SK-N-SH treated with all-trans-retinoic acid at 6 μM for 48 hours (cell line): ENCODE measurements around the gene CYREN.

ENCODE experiments used
- ATAC-seq: fragments of 200-7000 bp; cut with Tn5 transposase; 3 replicates; pipeline ENCODE4 v1.9.1; 2020; ENCODE audit warnings: mild to moderate bottlenecking, moderate library complexity
- ARNTL ChIP-seq: fragments of 450-650 bp; formaldehyde crosslinking; IDR thresholded peaks from 2 replicates; pipeline ENCODE4 v1.5.0; 2020; ENCODE audit warnings: low read depth, mild to moderate bottlenecking, moderate library complexity, borderline replicate concordance
- CREB5 ChIP-seq: fragments of 250-450 bp; sonication (Bioruptor Pico); IDR thresholded peaks from 2 replicates; pipeline ENCODE4 v1.5.1; 2020; ENCODE audit warnings: low read depth, mild to moderate bottlenecking, moderate library complexity
- CSDC2 ChIP-seq: fragments of 250-450 bp; sonication (Bioruptor Pico); IDR thresholded peaks from 2 replicates; pipeline ENCODE4 v1.5.0; 2020; ENCODE audit warnings: mild to moderate bottlenecking, moderate library complexity
- CSRNP3 ChIP-seq: fragments of 250-450 bp; sonication (Bioruptor Pico); IDR thresholded peaks from 2 replicates; pipeline ENCODE4 v1.5.1; 2021; ENCODE audit warnings: mild to moderate bottlenecking, moderate library complexity
- ESRRG ChIP-seq: fragments of 250-450 bp; sonication (Bioruptor Pico); IDR thresholded peaks from 2 replicates; pipeline ENCODE4 v1.6.1; 2021; ENCODE audit warnings: mild to moderate bottlenecking
- GLIS3 ChIP-seq: fragments of 250-450 bp; sonication (Bioruptor Pico); IDR thresholded peaks from 2 replicates; pipeline ENCODE4 v1.5.0; 2020; ENCODE audit warnings: mild to moderate bottlenecking, moderate library complexity
- OSR1 ChIP-seq: fragments of 250-450 bp; sonication (Bioruptor Pico); IDR thresholded peaks from 2 replicates; pipeline ENCODE4 v1.8.0; 2022; ENCODE audit warnings: moderate library complexity, mild to moderate bottlenecking, inconsistent platforms
- PATZ1 ChIP-seq: fragments of 250-450 bp; sonication (Bioruptor Pico); IDR thresholded peaks from 2 replicates; pipeline ENCODE4 v1.8.0; 2020; ENCODE audit warnings: mild to moderate bottlenecking, moderate library complexity, borderline replicate concordance
- POU6F1 ChIP-seq: fragments of 250-450 bp; sonication (Bioruptor Pico); IDR thresholded peaks from 2 replicates; pipeline ENCODE4 v1.8.0; 2021; ENCODE audit warnings: low read depth, mild to moderate bottlenecking, moderate library complexity, borderline replicate concordance
- PPARA ChIP-seq: fragments of 250-450 bp; sonication (Bioruptor Pico); IDR thresholded peaks from 2 replicates; pipeline ENCODE4 v1.5.0; 2020; ENCODE audit warnings: mild to moderate bottlenecking, borderline replicate concordance
- RARB ChIP-seq: fragments of 250-450 bp; sonication (Bioruptor Pico); IDR thresholded peaks from 2 replicates; pipeline ENCODE4 v1.8.0; 2021; ENCODE audit warnings: mild to moderate bottlenecking, moderate library complexity
- SNAI2 ChIP-seq: fragments of 250-450 bp; sonication (Bioruptor Pico); IDR thresholded peaks from 2 replicates; pipeline ENCODE4 v1.5.0; 2020; ENCODE audit warnings: mild to moderate bottlenecking, moderate library complexity
- TCF4 ChIP-seq: fragments of 250-450 bp; sonication (Bioruptor Pico); IDR thresholded peaks from 2 replicates; pipeline ENCODE4 v1.8.0; 2021; ENCODE audit warnings: mild to moderate bottlenecking, moderate library complexity, borderline replicate concordance
- TOX ChIP-seq: fragments of 250-450 bp; sonication (Bioruptor Pico); IDR thresholded peaks from 2 replicates; pipeline ENCODE4 v1.8.0; 2021; ENCODE audit warnings: mild to moderate bottlenecking, moderate library complexity, borderline replicate concordance
- TSHZ2 ChIP-seq: fragments of 250-450 bp; sonication (Bioruptor Pico); IDR thresholded peaks from 2 replicates; pipeline ENCODE4 v1.5.0; 2020; ENCODE audit warnings: mild to moderate bottlenecking, moderate library complexity
- ZC3H10 ChIP-seq: fragments of 250-450 bp; sonication (Bioruptor Pico); IDR thresholded peaks from 2 replicates; pipeline ENCODE4 v1.5.1; 2021; ENCODE audit warnings: mild to moderate bottlenecking, moderate library complexity
- ZFP3 ChIP-seq: fragments of 250-450 bp; sonication (Bioruptor Pico); IDR thresholded peaks from 2 replicates; pipeline ENCODE4 v1.5.0; 2020; ENCODE audit warnings: mild to moderate bottlenecking, moderate library complexity
- ZFP30 ChIP-seq: fragments of 450-650 bp; formaldehyde crosslinking; IDR thresholded peaks from 2 replicates; pipeline ENCODE4 v1.5.0; 2022; ENCODE audit warnings: mild to moderate bottlenecking, moderate library complexity
- ZNF565 ChIP-seq: fragments of 450-650 bp; formaldehyde crosslinking; conservative IDR thresholded peaks from 2 replicates; pipeline ENCODE4 v1.5.0; 2020; ENCODE audit warnings: low read depth, mild to moderate bottlenecking, moderate library complexity
- ZNF70 ChIP-seq: fragments of 450-650 bp; formaldehyde crosslinking; IDR thresholded peaks from 2 replicates; pipeline ENCODE4 v1.5.0; 2020; ENCODE audit warnings: mild to moderate bottlenecking, moderate library complexity
- ZNF8 ChIP-seq: fragments of 450-650 bp; formaldehyde crosslinking; IDR thresholded peaks from 2 replicates; pipeline ENCODE4 v1.5.0; 2020; ENCODE audit warnings: mild to moderate bottlenecking, moderate library complexity

CYREN gene

GRCh38 chr7:135160858-135161653, 9.5 kb downstream of the CYREN start:
- no peak for ATAC-seq

GRCh38 chr7:135160098-135160857, 10.2 kb downstream of the CYREN start:
- TF ChIP-seq CSDC2 (CRISPR knock-in tag): no peak
- TF ChIP-seq TCF4 (CRISPR knock-in tag): no peak
- TF ChIP-seq SNAI2 (CRISPR knock-in tag): no peak
- TF ChIP-seq PATZ1: no peak
- TF ChIP-seq POU6F1 (CRISPR knock-in tag): no peak
- TF ChIP-seq ZNF8 (CRISPR knock-in tag): no peak
- TF ChIP-seq GLIS3 (CRISPR knock-in tag): no peak
- no peak for TF ChIP-seq ZFP30 (CRISPR knock-in tag)
- TF ChIP-seq CSRNP3: no peak
- TF ChIP-seq ZNF565 (CRISPR knock-in tag): no peak
- no peak for TF ChIP-seq CREB5 (CRISPR knock-in tag)
- TF ChIP-seq OSR1 (CRISPR knock-in tag): no peak
- no peak for TF ChIP-seq ZFP3 (CRISPR knock-in tag)
- no peak for TF ChIP-seq ESRRG (CRISPR knock-in tag)
- TF ChIP-seq ZNF70 (CRISPR knock-in tag): no peak
- TF ChIP-seq TSHZ2 (CRISPR knock-in tag): no peak
- TF ChIP-seq ZC3H10 (CRISPR knock-in tag): no peak
- peak; percentile 9 for ATAC-seq

More at GRCh38 chr7:135160858-135161653, 9.5 kb downstream of the CYREN start:
- TF ChIP-seq ZNF565 (CRISPR knock-in tag) (no peak), RARB (no peak), ARNTL (no peak), PPARA (CRISPR knock-in tag) (no peak), TCF4 (CRISPR knock-in tag) (no peak), TOX (CRISPR knock-in tag) (no peak), ZC3H10 (CRISPR knock-in tag) (no peak), ZNF8 (CRISPR knock-in tag) (no peak)
